ENCODE results near the gene CYFIP1. TPM values are rescaled to one million over a fixed set of nuclear protein-coding genes. Genes with fewer than 3 reads are reported as not detected.

Gene CYFIP1
- total and polyA plus RNA-seq, 2 of the 13 experiments (the other 11 are each of a cell fraction or from before 2014, with no cell fraction given), result 38.1 to 58.3 TPM

GRCh38 chr15:22893881-22894280 is 86.3 kb downstream of the CYFIP1 start (continued):
- TF ChIP-seq, protein P1, sequence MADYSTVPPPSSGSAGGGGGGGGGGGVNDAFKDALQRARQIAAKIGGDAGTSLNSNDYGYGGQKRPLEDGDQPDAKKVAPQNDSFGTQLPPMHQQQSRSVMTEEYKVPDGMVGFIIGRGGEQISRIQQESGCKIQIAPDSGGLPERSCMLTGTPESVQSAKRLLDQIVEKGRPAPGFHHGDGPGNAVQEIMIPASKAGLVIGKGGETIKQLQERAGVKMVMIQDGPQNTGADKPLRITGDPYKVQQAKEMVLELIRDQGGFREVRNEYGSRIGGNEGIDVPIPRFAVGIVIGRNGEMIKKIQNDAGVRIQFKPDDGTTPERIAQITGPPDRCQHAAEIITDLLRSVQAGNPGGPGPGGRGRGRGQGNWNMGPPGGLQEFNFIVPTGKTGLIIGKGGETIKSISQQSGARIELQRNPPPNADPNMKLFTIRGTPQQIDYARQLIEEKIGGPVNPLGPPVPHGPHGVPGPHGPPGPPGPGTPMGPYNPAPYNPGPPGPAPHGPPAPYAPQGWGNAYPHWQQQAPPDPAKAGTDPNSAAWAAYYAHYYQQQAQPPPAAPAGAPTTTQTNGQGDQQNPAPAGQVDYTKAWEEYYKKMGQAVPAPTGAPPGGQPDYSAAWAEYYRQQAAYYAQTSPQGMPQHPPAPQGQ (CRISPR knock-in tag; IDR thresholded peaks at IDR 0.05; ENCODE audit: borderline replicate concordance), result no peak

GRCh38 chr15:22893081-22893480 is 87.1 kb downstream of the CYFIP1 start:
- Histone ChIP-seq H3K4me1 (ENCODE audit: insufficient read depth, low read length) (no peaks in the 10 kb centered on the region), H3K9ac (ENCODE audit: insufficient read depth, low read depth, low read length) (no peak overlapping the region), H3K36me3 (replicated peaks in 1 of 2; ENCODE audit: control insufficient read depth in 1 of 2, insufficient read depth in 2 of 2, low read length in 2 of 2) (peaks cover 8 to 22% of the 10 kb centered on the region in 2 experiments), H4K20me1 (ENCODE audit: insufficient read depth, low read length) (no peaks in the 10 kb centered on the region), H3K79me2 (ENCODE audit: insufficient read depth, low read length) (no peaks in the 10 kb centered on the region), H3K4me3 (replicated peaks in 1 of 3; ENCODE audit: insufficient read depth in 1 of 3, low read depth in 2 of 3, low read length in 3 of 3) (no peak overlapping the region), H3K4me2 (ENCODE audit: low read depth, low read length) (no peak overlapping the region), H2AFZ (ENCODE audit: low read length) (no peak overlapping the region), H3K9me3 (ENCODE audit: low read length) (no peaks in the 10 kb centered on the region), H3K27me3 (ENCODE audit: control insufficient read depth in 1 of 2, insufficient read depth in 2 of 2, low read length in 2 of 2) (no peaks in the 10 kb centered on the region), H3K27ac (ENCODE audit: extremely low read length, insufficient read depth, low read length) (no peak overlapping the region)
- in situ Hi-C loops (cut with HindIII; ENCODE audit: extremely low pct_ligation_motif_present, low pct_unique_long_range_greater_than_20kb), result no loop called here
- ATAC-seq (no peak), DNase-seq (ENCODE audit: low spot score) (no peak), FAIRE-seq (no peak)
- CTCF ChIA-PET (ENCODE audit: low intra/inter-chr PET ratio, low total read pairs), result no interaction called here
- WGBS (ENCODE audit: low lambda C conversion rate), result 96% methylated on average over 17 of the region's 17 CpGs
- no TSS peak for BruUV-seq (replicated peaks)
- intact Hi-C loops (cut with micrococcal nuclease; ENCODE audit: unreplicated experiment), result no loop called here
- POLR2A ChIA-PET, result no interaction called here
- no peak for TF ChIP-seq MAFG (CRISPR knock-in tag; IDR thresholded peaks at IDR 0.05)
- TF ChIP-seq GLI4 (CRISPR knock-in tag; IDR thresholded peaks at IDR 0.05; ENCODE audit: borderline replicate concordance), result no peak
- no peak for TF ChIP-seq HNRNPLL (IDR thresholded peaks at IDR 0.05; ENCODE audit: low read depth, low read length, poor library complexity, severe bottlenecking)
- TF ChIP-seq, protein P2, sequence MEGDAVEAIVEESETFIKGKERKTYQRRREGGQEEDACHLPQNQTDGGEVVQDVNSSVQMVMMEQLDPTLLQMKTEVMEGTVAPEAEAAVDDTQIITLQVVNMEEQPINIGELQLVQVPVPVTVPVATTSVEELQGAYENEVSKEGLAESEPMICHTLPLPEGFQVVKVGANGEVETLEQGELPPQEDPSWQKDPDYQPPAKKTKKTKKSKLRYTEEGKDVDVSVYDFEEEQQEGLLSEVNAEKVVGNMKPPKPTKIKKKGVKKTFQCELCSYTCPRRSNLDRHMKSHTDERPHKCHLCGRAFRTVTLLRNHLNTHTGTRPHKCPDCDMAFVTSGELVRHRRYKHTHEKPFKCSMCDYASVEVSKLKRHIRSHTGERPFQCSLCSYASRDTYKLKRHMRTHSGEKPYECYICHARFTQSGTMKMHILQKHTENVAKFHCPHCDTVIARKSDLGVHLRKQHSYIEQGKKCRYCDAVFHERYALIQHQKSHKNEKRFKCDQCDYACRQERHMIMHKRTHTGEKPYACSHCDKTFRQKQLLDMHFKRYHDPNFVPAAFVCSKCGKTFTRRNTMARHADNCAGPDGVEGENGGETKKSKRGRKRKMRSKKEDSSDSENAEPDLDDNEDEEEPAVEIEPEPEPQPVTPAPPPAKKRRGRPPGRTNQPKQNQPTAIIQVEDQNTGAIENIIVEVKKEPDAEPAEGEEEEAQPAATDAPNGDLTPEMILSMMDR (CRISPR knock-in tag; IDR thresholded peaks at IDR 0.05), result no peak
- TF ChIP-seq, protein P3, sequence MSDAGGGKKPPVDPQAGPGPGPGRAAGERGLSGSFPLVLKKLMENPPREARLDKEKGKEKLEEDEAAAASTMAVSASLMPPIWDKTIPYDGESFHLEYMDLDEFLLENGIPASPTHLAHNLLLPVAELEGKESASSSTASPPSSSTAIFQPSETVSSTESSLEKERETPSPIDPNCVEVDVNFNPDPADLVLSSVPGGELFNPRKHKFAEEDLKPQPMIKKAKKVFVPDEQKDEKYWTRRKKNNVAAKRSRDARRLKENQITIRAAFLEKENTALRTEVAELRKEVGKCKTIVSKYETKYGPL (CRISPR knock-in tag; IDR thresholded peaks at IDR 0.05), result no peak
- TF ChIP-seq ZNF670 (CRISPR knock-in tag; IDR thresholded peaks at IDR 0.05; ENCODE audit: borderline replicate concordance), result no peak
- no peak for TF ChIP-seq CENPT (CRISPR knock-in tag; IDR thresholded peaks at IDR 0.05; ENCODE audit: low read depth)
- no peak for TF ChIP-seq KLF12 (CRISPR knock-in tag; IDR thresholded peaks at IDR 0.05; ENCODE audit: borderline replicate concordance)
- no peak for TF ChIP-seq FOXO4 (CRISPR knock-in tag; conservative IDR thresholded peaks at IDR 0.05)
- TF ChIP-seq AGO1 (IDR thresholded peaks at IDR 0.05; ENCODE audit: low read depth, low read length, poor library complexity, severe bottlenecking), result no peak
- TF ChIP-seq ZNF616 (CRISPR knock-in tag; IDR thresholded peaks at IDR 0.05; ENCODE audit: low read depth), result no peak
- TF ChIP-seq PHF21A (CRISPR knock-in tag; IDR thresholded peaks at IDR 0.05), result no peak
- no peak for TF ChIP-seq PCBP1 (IDR thresholded peaks at IDR 0.05; ENCODE audit: borderline replicate concordance, low read depth, low read length)
- no peak for TF ChIP-seq REPIN1 (CRISPR knock-in tag; IDR thresholded peaks at IDR 0.05; ENCODE audit: borderline replicate concordance, low read depth)
